B cell (primary cell): ENCODE data around the gene TMEM108.

Experiments used
- EZH2 ChIP-seq: IDR thresholded peaks from 2 replicates; pipeline ENCODE4 v1.6.1; 2012; ENCODE audit warnings: borderline replicate concordance, low read depth, mild to moderate bottlenecking, moderate library complexity, low read length; ENCODE audit not compliant: insufficient read depth, poor library complexity, severe bottlenecking
- TF ChIP-seq, protein P1 (sequence below): fragments of 200-600 bp; IDR thresholded peaks from one replicate; pipeline ENCODE4 v1.8.0; 2022; ENCODE audit warnings: antibody characterized with exemption, mild to moderate bottlenecking

DNA sequence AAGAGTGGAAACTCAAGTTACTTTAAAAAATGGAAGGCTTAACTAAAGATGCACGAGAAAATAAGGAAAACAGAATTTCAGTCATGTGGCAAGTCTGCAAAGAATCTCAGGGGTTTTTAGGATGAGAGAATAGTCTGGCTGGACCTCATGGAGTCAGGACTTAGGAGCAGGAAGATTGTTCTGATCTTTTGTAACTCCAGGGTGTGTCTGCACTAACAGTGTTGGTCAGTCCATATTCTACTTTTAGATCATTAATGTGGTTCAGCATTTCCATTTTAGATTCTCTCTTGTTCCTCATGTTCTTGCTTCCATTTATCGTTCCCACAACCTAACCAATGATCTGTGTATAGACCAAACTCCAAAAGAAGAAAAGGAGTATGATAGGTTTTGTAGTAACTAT, 15.3 kb downstream of the TMEM108 start:
- TF ChIP-seq, protein P1, sequence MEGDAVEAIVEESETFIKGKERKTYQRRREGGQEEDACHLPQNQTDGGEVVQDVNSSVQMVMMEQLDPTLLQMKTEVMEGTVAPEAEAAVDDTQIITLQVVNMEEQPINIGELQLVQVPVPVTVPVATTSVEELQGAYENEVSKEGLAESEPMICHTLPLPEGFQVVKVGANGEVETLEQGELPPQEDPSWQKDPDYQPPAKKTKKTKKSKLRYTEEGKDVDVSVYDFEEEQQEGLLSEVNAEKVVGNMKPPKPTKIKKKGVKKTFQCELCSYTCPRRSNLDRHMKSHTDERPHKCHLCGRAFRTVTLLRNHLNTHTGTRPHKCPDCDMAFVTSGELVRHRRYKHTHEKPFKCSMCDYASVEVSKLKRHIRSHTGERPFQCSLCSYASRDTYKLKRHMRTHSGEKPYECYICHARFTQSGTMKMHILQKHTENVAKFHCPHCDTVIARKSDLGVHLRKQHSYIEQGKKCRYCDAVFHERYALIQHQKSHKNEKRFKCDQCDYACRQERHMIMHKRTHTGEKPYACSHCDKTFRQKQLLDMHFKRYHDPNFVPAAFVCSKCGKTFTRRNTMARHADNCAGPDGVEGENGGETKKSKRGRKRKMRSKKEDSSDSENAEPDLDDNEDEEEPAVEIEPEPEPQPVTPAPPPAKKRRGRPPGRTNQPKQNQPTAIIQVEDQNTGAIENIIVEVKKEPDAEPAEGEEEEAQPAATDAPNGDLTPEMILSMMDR: no peak
- no peak for TF ChIP-seq EZH2
